GM23338 (cell line): ENCODE results near the gene FAM229B.

Experiments used
- CREB1 ChIP-seq: fragments of 250-450 bp; sonication (Bioruptor Pico); IDR thresholded peaks from 2 replicates; pipeline ENCODE4 v1.5.0; 2020; ENCODE audit warnings: low read depth, mild to moderate bottlenecking, moderate library complexity
- ETS1 ChIP-seq: IDR thresholded peaks from 2 replicates; pipeline ENCODE4 v1.6.1; 2016; ENCODE audit warnings: antibody characterized with exemption
- EZH2 ChIP-seq: fragments of 200-600 bp; sonication (generic); IDR thresholded peaks from one replicate; pipeline ENCODE4 v1.8.0; 2017; ENCODE audit warnings: antibody characterized with exemption, mild to moderate bottlenecking, low read depth; ENCODE audit not compliant: unreplicated experiment
- EZH2phosphoT487 ChIP-seq: fragments of 200-600 bp; sonication (generic); IDR thresholded peaks from one replicate; pipeline ENCODE4 v1.8.1; 2018; ENCODE audit warnings: antibody characterized with exemption; ENCODE audit not compliant: unreplicated experiment
- JUNB ChIP-seq: IDR thresholded peaks from one replicate; pipeline ENCODE4 v1.6.1; 2016; ENCODE audit warnings: antibody characterized with exemption; ENCODE audit not compliant: unreplicated experiment
- NANOG ChIP-seq: IDR thresholded peaks from 2 replicates; pipeline ENCODE4 v1.6.1; 2016; ENCODE audit warnings: antibody characterized with exemption, borderline replicate concordance
- POLR2AphosphoS5 ChIP-seq: IDR thresholded peaks from 2 replicates; pipeline ENCODE4 v1.6.1; 2016; ENCODE audit warnings: antibody characterized with exemption, low read depth
- STAT1 ChIP-seq: IDR thresholded peaks from one replicate; pipeline ENCODE4 v1.6.1; 2016; ENCODE audit warnings: antibody characterized with exemption; ENCODE audit not compliant: unreplicated experiment
- ZNF114 ChIP-seq: fragments of 250-450 bp; sonication (Bioruptor Pico); IDR thresholded peaks from 2 replicates; pipeline ENCODE4 v1.5.0; 2020; ENCODE audit warnings: mild to moderate bottlenecking, moderate library complexity
- ZNF331 ChIP-seq: fragments of 250-450 bp; sonication (Bioruptor Pico); IDR thresholded peaks from 2 replicates; pipeline ENCODE4 v1.5.0; 2020; ENCODE audit warnings: low read depth, mild to moderate bottlenecking, moderate library complexity
- ZNF462 ChIP-seq: fragments of 250-450 bp; sonication (Bioruptor Pico); IDR thresholded peaks from 2 replicates; pipeline ENCODE4 v1.5.0; 2020; ENCODE audit warnings: mild to moderate bottlenecking, moderate library complexity
- TF ChIP-seq, protein P1 (sequence below), 2 experiments: fragments of 200-600 bp in 1 of 2; sonication (generic) in 1 of 2; conservative IDR thresholded peaks; 2 replicates each; pipeline versions ENCODE4 v1.5.1 to v1.6.1; 2016 to 2017; ENCODE audit warnings: antibody characterized with exemption in 2 of 2, low read depth in 2 of 2, mild to moderate bottlenecking in 2 of 2, moderate library complexity in 1 of 2
- TF ChIP-seq, protein P2 (sequence below): IDR thresholded peaks from one replicate; pipeline ENCODE4 v1.6.1; 2018; ENCODE audit warnings: antibody characterized with exemption; ENCODE audit not compliant: unreplicated experiment

DNA sequence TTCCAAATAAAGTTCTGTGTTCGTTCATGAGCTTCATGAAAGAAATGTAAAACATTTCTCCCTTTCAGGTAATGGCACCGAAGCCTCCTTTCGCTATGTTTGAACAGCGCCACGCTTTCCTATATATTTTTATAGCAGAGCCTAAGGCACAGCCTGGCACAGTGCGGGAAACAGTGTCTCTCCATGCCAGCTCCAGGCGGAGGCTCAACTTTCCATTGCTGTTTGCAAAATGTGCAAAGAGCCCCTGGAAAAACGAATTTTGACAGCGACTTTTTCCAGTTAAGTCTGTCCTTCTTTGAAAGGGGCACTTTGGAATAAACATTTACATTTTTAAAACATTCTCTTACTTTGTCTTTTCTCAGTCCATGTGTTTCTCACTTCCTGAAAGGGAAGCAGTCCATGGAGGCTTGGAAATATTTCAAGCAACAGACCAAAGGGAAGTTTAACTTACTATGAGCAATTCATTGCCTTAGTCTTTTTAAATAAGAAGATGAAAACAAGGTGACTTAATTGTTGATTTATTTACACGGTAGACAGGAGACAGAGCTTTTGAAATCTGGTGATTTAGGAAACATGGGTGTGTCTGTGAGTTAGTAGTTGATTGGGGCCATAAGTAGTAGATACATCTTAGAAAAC is 32.7 kb upstream of the FAM229B start:
- TF ChIP-seq, protein P1, sequence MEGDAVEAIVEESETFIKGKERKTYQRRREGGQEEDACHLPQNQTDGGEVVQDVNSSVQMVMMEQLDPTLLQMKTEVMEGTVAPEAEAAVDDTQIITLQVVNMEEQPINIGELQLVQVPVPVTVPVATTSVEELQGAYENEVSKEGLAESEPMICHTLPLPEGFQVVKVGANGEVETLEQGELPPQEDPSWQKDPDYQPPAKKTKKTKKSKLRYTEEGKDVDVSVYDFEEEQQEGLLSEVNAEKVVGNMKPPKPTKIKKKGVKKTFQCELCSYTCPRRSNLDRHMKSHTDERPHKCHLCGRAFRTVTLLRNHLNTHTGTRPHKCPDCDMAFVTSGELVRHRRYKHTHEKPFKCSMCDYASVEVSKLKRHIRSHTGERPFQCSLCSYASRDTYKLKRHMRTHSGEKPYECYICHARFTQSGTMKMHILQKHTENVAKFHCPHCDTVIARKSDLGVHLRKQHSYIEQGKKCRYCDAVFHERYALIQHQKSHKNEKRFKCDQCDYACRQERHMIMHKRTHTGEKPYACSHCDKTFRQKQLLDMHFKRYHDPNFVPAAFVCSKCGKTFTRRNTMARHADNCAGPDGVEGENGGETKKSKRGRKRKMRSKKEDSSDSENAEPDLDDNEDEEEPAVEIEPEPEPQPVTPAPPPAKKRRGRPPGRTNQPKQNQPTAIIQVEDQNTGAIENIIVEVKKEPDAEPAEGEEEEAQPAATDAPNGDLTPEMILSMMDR (conservative IDR thresholded peaks at IDR 0.05; ENCODE audit: low read depth in 2 of 2): no peak
- TF ChIP-seq POLR2AphosphoS5: no peak
- TF ChIP-seq EZH2: no peak
- no peak for TF ChIP-seq EZH2phosphoT487
- TF ChIP-seq ETS1: no peak
- TF ChIP-seq JUNB: no peak
- TF ChIP-seq, protein P2, sequence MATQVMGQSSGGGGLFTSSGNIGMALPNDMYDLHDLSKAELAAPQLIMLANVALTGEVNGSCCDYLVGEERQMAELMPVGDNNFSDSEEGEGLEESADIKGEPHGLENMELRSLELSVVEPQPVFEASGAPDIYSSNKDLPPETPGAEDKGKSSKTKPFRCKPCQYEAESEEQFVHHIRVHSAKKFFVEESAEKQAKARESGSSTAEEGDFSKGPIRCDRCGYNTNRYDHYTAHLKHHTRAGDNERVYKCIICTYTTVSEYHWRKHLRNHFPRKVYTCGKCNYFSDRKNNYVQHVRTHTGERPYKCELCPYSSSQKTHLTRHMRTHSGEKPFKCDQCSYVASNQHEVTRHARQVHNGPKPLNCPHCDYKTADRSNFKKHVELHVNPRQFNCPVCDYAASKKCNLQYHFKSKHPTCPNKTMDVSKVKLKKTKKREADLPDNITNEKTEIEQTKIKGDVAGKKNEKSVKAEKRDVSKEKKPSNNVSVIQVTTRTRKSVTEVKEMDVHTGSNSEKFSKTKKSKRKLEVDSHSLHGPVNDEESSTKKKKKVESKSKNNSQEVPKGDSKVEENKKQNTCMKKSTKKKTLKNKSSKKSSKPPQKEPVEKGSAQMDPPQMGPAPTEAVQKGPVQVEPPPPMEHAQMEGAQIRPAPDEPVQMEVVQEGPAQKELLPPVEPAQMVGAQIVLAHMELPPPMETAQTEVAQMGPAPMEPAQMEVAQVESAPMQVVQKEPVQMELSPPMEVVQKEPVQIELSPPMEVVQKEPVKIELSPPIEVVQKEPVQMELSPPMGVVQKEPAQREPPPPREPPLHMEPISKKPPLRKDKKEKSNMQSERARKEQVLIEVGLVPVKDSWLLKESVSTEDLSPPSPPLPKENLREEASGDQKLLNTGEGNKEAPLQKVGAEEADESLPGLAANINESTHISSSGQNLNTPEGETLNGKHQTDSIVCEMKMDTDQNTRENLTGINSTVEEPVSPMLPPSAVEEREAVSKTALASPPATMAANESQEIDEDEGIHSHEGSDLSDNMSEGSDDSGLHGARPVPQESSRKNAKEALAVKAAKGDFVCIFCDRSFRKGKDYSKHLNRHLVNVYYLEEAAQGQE: no peak
- TF ChIP-seq CREB1: no peak
- TF ChIP-seq ZNF331 (CRISPR knock-in tag): no peak
- no peak for TF ChIP-seq ZNF114 (CRISPR knock-in tag)
- TF ChIP-seq ZNF462: no peak
- no peak for TF ChIP-seq STAT1
- no peak for TF ChIP-seq NANOG
